ENCODE data around the gene CFLAR. TPM values are rescaled to one million over a fixed set of nuclear protein-coding genes. Genes with fewer than 3 reads are reported as not detected.
"Not testable (repeated sequence)": the region's sequence is repeated elsewhere in the genome, so short reads cannot be mapped to it uniquely, and the experiment has no call there.

The CFLAR gene
- total RNA-seq, 1 experiment from 2014 or later: 56.4 TPM

GRCh38 chr2:201137505-201138400 is 21.8 kb downstream of the CFLAR start:
- POLR2A ChIA-PET: no interaction called here
- Histone ChIP-seq H3K4me3 (ENCODE audit: low read depth, low read length) (no peak overlapping the region), H3K36me3 (ENCODE audit: control insufficient read depth, insufficient read depth, low read length) (peaks cover 5% of the 10 kb centered on the region), H3K27me3 (replicated peaks; ENCODE audit: control insufficient read depth, insufficient read depth, low read length) (no peaks in the 10 kb centered on the region), H3K4me1 (peaks cover 6% of the 10 kb centered on the region), H3K9me3 (no peaks in the 10 kb centered on the region)
- intact Hi-C loops (cut with micrococcal nuclease; ENCODE audit: unreplicated experiment): no loop called here
- no peak overlapping the region for H3K4me3 Mint-ChIP-seq (ENCODE audit: unreplicated experiment)
- no TSS peak for BruUV-seq (replicated peaks)
- no peaks in the 10 kb centered on the region for H3K9me3 Mint-ChIP-seq (ENCODE audit: unreplicated experiment)
- peaks cover 56% of the 10 kb centered on the region for H3K36me3 Mint-ChIP-seq (ENCODE audit: insufficient read depth, unreplicated experiment)
- CTCF ChIA-PET: no interaction called here
- H3K27me3 Mint-ChIP-seq (ENCODE audit: insufficient read depth, unreplicated experiment): no peaks in the 10 kb centered on the region
- TF ChIP-seq CTCF (IDR thresholded peaks at IDR 0.05; ENCODE audit: insufficient read depth in 1 of 2, low read depth in 1 of 2, low read length in 1 of 2, severe bottlenecking in 1 of 2, unreplicated experiment in 1 of 2): no peak
- DNase-seq: no peak
- no peak overlapping the region for H3K27ac Mint-ChIP-seq (ENCODE audit: unreplicated experiment)
- H3K4me1 Mint-ChIP-seq (ENCODE audit: low read depth, unreplicated experiment): peaks cover 6% of the 10 kb centered on the region

GRCh38 chr2:201138401-201138970 is 22.5 kb downstream of the CFLAR start:
- no peak overlapping the region for H3K27ac Mint-ChIP-seq (ENCODE audit: unreplicated experiment)
- H3K36me3 Mint-ChIP-seq (ENCODE audit: insufficient read depth, unreplicated experiment): peaks cover 48% of the 10 kb centered on the region
- Histone ChIP-seq H3K27me3 (replicated peaks; ENCODE audit: control insufficient read depth, insufficient read depth, low read length) (no peaks in the 10 kb centered on the region), H3K4me3 (ENCODE audit: low read depth, low read length) (no peak overlapping the region), H3K36me3 (ENCODE audit: control insufficient read depth, insufficient read depth, low read length) (peaks cover 5% of the 10 kb centered on the region), H3K9me3 (no peaks in the 10 kb centered on the region), H3K4me1 (no peaks in the 10 kb centered on the region)
- H3K4me1 Mint-ChIP-seq (ENCODE audit: low read depth, unreplicated experiment): no peaks in the 10 kb centered on the region
- DNase-seq: no peak
- CTCF ChIA-PET: no interaction called here
- H3K4me3 Mint-ChIP-seq (ENCODE audit: unreplicated experiment): no peak overlapping the region
- no peaks in the 10 kb centered on the region for H3K27me3 Mint-ChIP-seq (ENCODE audit: insufficient read depth, unreplicated experiment)
- H3K9me3 Mint-ChIP-seq (ENCODE audit: unreplicated experiment): no peaks in the 10 kb centered on the region
- no TSS peak for BruUV-seq (replicated peaks)
- no peak for TF ChIP-seq CTCF (IDR thresholded peaks at IDR 0.05; ENCODE audit: insufficient read depth in 1 of 2, low read depth in 1 of 2, low read length in 1 of 2, severe bottlenecking in 1 of 2, unreplicated experiment in 1 of 2)
- POLR2A ChIA-PET: no interaction called here
- intact Hi-C loops (cut with micrococcal nuclease; ENCODE audit: unreplicated experiment): no loop called here

- H3K4me1 Mint-ChIP-seq (ENCODE audit: low read depth, unreplicated experiment); H3K27ac Mint-ChIP-seq (ENCODE audit: unreplicated experiment); CTCF ChIA-PET: not testable (repeated sequence)
Observed at GRCh38 chr2:201138986-201139781, 23.2 kb downstream of the CFLAR start.

More at GRCh38 chr2:201138986-201139781, 23.2 kb downstream of the CFLAR start:
- H3K27me3 Mint-ChIP-seq (ENCODE audit: insufficient read depth, unreplicated experiment); DNase-seq; H3K36me3 ChIP-seq (ENCODE audit: control insufficient read depth, insufficient read depth, low read length); BruUV-seq (replicated peaks); H3K9me3 Mint-ChIP-seq (ENCODE audit: unreplicated experiment); H3K4me1 ChIP-seq; H3K9me3 ChIP-seq; POLR2A ChIA-PET; H3K4me3 ChIP-seq (ENCODE audit: low read depth, low read length); H3K27me3 ChIP-seq (replicated peaks; ENCODE audit: control insufficient read depth, insufficient read depth, low read length); H3K4me3 Mint-ChIP-seq (ENCODE audit: unreplicated experiment); intact Hi-C loops (cut with micrococcal nuclease; ENCODE audit: unreplicated experiment): not testable (repeated sequence)
- peaks cover 46% of the 10 kb centered on the region for H3K36me3 Mint-ChIP-seq (ENCODE audit: insufficient read depth, unreplicated experiment)
